GM18526 (cell line): Measurements from ENCODE around the gene HS3ST5.

Experiments used
- POLR2A ChIP-seq: IDR thresholded peaks from 3 replicates; pipeline ENCODE4 v1.6.1; 2011; ENCODE audit not compliant: insufficient read length; ENCODE audit errors: extremely low read depth

The HS3ST5 gene

DNA sequence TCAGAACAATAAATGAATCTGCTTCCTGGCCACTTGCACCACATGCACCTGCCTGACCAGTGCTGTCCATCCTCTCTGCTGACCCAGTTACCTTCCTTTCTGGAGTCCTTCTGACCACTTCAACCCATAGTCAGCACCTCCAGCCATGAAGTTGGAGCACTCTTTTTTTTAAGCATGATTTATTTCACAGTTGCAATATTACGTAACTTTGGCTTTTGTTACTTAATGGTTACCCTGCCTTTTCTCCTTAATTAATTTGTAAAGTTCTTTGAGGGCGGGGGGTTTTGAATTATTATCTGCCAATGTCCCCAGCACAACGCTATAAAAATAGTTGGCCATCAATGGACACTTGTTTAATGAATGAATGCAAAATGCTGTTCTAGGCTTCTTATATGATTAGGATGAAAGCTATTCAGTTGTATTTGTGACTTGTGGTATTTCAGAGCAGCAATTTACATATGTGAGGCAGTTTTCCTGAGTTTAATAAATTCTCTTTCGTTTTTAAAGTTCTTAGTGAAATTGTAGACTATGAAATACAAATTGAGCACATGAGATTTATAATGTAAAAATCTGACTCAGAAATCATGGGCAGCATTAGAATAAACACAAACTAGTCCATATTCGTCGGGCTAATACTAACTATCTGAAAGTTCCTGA lies 180.0 kb downstream of the HS3ST5 start:
- no peak for TF ChIP-seq POLR2A

DNA sequence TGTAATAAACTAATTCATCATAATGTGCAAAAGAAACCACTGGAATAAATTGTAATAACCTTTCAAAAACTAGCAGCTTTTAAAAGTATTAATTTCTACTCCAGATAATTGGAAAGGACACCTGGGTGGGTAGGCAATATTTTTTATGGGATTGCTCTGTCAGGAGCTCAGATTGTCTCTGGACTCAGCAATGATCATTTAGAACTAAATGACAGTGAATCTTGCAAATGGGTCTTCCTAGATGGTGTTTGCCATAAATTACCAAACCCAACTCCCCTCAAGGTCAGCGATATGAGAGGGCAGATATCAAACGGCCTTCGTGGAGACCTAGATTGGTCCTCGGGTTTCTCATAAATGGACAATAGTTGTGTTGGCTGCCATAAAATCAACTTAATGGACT lies 181.9 kb downstream of the HS3ST5 start:
- TF ChIP-seq POLR2A = no peak

DNA sequence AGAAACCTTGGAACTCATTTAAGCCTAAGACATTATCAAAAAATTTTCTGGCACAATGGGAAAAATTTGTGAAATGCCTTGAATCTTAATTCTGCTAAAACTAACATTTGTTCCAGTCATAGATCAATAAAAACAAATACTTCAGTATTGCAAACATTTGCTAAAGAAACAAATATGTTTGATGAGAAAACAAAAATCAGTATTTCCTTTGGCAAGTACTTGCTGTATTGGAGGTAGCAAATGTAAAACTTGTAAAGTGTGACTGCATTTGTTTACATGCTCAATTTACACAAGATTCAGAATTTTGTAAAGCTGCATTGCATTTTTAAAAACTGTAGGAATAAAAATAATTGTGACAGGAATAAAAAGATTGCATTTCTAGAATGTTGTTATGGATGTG lies 183.1 kb downstream of the HS3ST5 start:
- no peak for TF ChIP-seq POLR2A

DNA sequence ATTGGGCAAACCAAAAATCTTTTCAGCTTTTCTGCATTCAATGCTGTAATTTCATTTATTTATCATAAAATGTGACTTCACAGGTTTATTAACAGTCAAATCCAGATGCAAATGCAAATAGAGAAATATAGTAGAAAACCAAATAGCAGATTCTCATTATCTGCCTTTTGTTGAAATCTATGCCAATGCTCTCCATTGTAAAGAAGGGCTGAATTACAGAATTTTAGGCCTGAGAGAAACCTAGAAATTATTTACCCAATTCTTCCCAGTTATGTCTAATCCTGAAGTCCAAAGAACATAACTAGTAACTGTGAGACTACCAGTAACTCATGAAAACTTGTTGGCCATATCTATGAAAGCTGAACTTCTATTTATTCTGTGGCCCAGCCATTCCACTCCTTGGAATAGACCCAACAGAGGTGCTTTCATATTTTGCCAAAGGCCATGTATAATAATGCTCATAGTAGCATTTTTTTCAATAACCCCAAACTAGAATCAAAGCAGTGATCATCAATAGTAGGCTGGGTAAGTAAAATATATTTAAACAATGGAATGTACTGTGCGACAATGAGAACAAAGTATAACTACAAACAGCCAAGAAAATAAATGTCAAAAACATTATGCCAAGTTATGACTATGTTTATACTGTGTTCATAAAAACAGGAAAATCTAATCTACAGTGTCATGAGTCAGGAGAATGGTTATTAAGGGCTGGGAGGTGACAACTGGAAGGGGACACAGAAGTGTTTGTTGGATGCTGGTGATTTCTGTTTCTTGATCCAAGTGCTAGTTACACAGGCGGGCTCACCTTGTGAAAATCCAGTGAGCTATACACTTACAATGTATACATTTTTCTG lies 183.8 kb downstream of the HS3ST5 start:
- TF ChIP-seq POLR2A = no peak

DNA sequence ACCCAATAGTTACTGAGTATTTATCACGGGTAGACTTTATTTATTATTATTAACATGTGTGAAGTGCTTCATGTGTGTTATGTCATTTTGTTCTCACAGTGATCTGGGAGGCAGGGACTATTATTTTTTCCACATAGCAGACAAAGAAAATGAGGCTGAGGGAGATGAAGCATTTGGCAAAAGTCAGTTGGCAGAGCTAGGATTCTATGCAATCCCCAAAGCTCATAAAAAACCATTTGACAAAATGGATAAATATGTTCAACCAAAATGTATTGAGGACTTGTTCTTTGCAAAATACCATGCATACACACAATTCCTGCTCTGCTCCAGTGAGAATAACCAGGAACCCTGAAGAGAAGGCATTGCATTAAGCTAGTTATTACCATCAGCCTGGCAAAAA lies 184.4 kb downstream of the HS3ST5 start:
- TF ChIP-seq POLR2A = no peak

DNA sequence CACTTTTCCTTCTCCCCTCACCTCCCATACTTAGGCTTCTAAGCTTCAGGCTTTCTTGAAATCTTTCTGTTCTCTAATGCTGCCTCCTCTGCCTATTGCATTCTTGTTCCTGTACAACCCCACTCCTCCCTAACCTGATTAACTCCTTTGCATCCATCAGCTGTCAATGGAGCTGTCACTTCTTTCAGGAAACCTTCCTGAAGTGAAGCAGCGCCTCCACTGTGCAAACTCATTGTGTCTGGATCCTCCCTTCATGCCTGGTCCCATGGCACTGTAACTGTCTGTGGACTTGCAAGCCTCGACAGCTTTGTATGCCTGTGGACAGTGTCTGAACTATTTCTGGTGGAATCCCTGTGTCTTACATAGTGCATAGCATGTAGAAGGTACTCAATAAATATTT lies 185.0 kb downstream of the HS3ST5 start:
- TF ChIP-seq POLR2A = no peak

DNA sequence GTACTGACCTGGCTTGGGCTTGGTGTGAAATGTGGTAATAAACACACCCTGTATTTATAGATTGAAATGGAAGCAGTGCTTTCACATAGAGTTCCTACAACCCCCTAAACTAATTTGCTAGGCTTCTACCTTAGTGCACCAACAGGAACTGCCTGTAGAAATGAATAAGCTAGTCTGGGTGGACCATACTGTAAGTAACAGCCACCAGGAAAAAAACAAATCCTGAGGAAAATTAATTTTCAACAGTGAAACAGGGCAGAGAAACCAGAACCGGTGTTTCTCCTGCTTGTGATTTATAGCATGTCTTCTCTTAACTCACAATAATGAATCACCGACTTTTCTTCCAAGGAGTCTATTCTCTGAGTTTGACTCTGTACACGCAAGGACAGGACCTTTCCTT lies 187.1 kb downstream of the HS3ST5 start:
- TF ChIP-seq POLR2A = no peak

DNA sequence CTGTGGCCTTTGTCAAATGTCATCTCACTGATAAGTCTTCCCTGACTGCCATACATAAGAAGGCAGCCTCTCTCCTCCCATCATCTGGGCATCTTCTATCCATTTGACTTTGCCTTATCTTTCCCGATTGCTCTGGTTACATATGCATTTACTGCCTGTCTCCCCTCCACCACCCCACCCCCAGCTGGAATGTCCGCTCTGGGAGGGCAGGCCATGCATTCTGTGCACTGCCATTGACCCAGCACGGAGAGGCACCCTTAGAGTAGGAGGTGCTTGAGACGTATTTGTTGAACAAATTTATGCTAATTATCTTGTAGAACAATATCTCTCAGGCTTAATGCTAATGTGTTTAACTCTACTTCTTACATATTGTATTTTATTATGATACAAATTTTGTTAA lies 188.0 kb downstream of the HS3ST5 start:
- no peak for TF ChIP-seq POLR2A

DNA sequence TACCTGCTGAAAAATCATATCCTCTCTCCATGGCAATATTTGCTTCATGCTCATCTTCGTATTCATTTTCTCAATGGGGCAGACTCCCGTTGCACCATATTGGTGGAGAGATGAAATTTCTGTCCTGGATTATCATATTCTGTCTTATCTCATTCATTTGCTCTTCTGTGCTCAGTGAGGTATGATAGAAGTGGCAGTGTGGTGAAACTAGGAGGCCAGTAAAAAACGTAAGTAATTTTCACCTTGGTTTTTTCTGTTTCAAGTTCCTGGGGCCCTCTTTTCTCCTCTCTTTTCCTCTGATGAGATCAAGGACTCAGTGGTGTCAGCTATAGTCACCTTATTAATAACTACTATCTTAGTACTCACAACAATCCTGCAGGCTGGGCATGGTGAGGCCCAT lies 189.4 kb downstream of the HS3ST5 start:
- no peak for TF ChIP-seq POLR2A

DNA sequence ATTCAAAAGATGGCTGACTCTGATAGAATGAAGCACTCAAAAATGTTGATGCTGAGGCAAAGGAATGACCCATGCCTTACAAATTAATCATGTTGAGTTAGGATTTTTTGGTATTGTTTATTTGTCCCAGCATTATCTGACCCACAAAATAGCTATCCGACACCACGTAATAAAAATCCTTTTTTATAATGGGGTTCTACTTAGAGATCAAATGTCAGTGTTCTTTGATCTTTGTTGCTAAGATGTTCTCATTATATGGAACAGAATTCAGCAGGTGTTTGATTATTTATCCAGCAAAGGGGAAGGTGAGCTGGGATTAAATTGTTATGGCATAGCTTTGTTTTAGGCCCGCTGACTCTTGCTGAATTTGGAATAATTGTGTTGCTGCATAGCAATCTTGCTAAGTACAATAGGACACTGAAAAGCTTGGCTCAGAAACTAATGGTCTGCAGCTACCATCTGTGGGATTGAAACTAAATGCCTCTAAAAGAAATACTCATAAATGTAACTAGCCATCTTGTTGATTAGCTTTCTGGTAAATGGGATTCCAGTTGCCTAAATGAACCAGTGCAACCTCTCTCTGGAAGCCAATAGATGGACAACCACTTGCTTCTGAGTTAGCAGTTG lies 191.6 kb downstream of the HS3ST5 start:
- no peak for TF ChIP-seq POLR2A

DNA sequence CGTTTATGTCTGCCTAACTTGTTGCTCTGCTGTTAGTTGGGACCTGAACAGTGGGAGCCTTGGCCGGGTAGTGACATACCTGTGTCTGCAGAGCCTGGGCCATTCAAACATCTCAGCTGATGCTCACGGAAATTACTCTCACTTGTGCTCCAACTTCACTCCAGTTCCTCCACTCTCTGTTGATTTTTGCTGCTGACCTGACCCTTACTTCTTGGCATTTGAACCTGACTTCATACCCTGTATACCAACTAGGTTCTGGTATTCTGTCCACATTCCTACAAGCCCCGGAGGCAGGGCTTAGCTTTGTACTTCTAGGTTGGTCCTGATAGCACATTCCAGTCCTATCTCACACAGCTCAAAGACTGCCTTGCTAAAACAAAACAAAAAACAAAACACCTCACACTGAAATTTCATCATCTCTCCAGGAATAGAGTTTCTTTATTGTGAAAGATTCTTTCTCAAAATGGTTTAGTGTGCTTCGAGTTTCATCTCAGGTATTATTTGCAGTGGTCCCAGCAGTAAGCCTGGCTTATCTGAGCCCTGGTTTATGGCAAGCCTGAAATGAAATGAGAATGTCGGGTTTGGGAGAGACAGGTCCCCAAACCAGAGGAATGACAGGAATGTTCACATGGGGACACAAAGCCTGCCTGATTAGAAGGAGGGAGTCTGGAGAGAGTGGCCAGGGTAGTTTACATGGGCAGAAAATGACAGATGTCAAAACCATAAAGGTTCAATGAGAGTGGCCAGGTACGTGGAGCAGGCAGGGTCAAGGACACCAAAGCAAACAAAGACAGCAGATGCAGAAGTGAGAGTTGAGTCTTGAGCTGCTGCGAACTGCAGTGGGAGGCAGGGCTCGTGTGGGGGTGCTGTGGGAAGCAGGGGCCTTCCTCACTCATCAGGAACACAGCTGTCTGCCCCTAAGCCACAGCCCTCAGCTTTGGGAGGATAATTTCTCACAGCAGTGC lies 197.7 kb downstream of the HS3ST5 start:
- TF ChIP-seq POLR2A = no peak

DNA sequence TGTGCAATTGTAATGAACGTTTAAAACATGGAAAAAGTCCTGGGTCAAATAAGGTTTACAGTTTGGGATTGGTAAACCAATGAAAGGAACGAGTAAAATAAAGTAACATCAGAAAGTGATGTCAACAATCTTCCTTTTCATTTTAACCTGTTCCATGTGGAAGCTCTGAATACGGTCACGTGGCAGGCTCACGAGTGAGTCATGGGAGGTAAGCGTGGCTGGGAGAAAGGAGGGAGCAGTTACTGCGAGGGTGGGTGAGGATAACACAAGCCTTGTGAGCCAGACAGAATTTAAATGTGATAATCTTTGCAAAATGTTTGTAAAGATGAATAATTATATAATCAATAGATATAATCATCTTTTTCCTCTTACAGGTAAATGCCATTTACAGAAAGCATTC lies 200.6 kb downstream of the HS3ST5 start:
- no peak for TF ChIP-seq POLR2A

DNA sequence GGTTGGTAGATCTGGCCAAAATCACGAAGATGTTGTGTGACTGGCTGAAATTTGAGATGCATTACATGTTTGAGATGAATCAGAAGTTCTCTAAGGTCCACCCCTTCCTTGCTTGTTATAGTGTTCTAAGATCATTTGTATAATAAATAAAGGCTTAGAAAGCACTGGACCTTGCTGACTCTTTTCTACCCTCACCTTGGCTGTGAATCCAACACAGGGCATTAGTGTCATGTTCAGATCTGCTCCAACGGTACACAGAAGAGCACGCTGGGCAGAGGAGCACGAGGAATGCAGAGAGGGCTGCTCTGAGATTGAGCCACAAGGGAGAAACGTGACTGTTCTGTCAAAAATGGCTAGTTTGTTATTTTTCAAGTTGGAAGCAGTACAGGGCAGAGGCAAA lies 202.4 kb downstream of the HS3ST5 start:
- no peak for TF ChIP-seq POLR2A

DNA sequence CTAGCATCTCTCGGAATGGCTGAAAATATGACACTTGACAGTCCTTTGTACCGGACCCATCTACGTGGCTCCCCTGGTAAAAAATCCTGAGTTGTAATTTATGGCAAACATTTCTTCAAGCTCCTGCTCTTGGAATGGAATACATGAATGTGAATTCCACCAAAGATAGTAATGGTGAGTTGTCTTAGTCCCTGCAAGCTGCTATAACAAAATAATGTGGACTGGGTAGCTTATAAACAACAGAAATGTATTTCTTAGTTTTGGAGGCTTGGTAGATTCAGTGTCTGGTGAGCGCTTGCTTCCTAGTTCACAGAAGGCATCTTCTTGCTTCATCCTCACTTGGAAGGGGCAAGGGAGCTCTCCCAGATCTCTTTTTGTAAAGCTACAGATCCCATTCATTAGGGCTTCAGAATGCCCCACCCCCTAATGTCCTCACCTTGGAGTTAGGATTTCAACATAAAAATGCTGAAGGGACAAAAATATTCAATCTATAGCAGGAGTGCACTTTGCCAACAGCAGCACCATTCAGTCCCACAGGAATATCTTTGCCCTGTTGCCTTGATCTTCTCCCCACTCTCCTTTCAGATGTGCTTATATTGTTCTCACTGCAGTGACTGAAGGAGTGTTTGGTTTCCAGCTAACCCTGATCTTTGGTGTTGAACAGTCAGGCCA lies 204.1 kb downstream of the HS3ST5 start:
- no peak for TF ChIP-seq POLR2A
